OCI-LY7 (cell line): ENCODE results near the gene GDI1.

ENCODE experiments used
- CTCF ChIP-seq: fragments of 200-600 bp; sonication (generic); conservative IDR thresholded peaks from 2 replicates; pipeline ENCODE4 v1.5.1; 2014; ENCODE audit warnings: mild to moderate bottlenecking, antibody characterized with exemption, low read length, moderate library complexity, mixed read lengths
- EZH2phosphoT487 ChIP-seq: fragments of 200-600 bp; sonication (generic); IDR thresholded peaks from 2 replicates; pipeline ENCODE4 v1.6.1; 2018; ENCODE audit warnings: low read depth, borderline replicate concordance, mild to moderate bottlenecking, mixed run types, antibody characterized with exemption, low read length, moderate library complexity, mixed read lengths

GRCh38 chrX:154443992-154444754, 7.2 kb downstream of the GDI1 start, which contains the start of gene FAM50A:
- no peak for TF ChIP-seq CTCF
- TF ChIP-seq EZH2phosphoT487, result no peak
